Activated naive CD4-positive, alpha-beta T cell treated with anti-CD3 and anti-CD28 coated beads, Interleukin-2, amount 50 U/mL, for 16 hours (primary cell): ENCODE results near the gene CDH23.
A peak's percentile ranks its signal among the peaks of the same experiment; 100 is the strongest.

ENCODE experiments used
- DNase-seq: peaks from one replicate; pipeline ENCODE4 v3.0.0-alpha.2; 2020

The CDH23 gene

DNA sequence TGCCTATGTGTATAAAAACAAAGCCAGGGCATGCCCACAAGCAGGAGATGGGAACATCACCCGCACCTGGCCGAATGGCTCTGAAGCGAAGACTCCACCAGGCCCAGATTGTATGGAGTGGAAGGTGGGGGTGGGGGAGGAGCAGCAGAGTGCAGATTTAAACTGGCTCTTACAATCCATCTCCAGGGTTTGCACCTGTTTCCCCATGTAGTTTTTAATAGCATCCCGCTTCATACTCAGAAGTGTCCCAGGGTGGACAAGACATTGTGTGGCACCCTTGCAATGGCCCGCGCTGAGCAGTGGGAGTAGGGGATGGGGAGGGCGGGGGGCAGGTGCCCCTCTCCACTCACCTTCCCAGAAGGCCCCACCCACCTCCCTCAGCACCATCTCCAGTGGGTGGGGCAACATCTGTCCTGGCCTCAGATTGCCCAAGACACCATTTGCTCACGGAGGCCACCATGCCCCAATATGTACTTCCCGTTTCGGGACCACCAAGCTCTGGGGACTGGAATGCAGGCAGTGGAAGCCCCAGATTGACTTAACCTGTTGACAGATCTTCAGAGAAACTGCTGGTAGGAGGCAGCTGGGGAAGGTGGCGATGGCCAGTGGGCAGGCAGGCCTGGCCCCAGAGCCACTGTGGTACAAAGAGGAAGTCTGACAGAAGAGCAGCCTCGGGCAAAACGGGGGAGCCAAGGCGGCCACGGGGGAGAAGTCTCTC, 353.6 kb downstream of the CDH23 start:
- DNase-seq = no peak

DNA sequence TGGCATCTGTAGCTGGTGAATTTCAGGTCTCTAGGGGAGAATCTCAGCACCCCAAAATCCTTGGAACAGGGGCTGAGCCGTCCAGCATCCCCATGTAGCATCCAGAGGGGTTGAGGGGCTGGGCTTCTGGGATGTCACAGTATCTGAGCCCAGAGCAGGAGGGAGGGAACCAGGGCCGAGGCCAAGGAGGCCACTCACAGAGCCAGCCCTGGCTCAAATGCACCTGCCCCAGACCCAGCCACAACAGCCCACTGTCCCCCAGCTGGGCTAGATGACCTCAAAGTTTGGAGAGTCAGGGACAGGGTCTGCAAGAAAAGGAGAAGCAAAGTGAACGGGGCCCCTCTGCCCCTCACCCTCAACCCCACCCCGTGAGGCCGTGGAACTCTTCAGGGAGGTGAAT, 354.3 kb downstream of the CDH23 start:
- no peak for DNase-seq

DNA sequence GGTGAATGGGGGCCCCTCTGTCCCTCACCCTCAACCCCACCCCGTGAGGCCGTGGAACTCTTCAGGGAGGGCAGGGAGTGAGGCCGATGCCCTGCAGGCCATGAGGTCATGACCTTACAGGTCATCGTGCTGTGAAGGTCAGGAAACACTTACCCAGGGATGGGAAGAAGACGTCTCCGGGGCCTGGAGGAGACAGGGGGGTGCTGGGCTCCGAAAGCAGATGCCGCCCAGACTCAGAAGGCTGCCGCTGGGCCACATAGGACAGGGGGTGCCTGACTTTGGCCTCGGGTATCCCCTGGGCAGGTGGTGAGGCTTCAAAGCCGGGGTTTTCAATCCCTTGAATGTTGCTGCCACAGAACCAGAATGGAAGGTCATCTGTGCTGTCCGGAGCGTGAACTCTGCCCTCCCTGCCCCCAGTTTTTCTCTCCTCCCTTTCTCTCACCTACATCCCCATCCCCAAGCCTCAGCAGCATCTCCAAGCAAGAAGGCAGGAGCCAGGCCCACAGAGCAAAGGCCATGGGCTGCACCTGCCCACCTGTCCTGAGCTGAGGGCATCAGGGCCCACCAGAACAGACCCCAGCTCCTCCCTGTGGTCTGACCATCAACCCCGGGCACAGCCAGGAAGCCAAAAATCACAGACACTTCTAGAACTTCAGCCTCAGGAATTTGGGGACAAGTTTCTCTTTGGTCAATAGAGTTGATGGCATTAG, 354.9 kb downstream of the CDH23 start:
- no peak for DNase-seq

DNA sequence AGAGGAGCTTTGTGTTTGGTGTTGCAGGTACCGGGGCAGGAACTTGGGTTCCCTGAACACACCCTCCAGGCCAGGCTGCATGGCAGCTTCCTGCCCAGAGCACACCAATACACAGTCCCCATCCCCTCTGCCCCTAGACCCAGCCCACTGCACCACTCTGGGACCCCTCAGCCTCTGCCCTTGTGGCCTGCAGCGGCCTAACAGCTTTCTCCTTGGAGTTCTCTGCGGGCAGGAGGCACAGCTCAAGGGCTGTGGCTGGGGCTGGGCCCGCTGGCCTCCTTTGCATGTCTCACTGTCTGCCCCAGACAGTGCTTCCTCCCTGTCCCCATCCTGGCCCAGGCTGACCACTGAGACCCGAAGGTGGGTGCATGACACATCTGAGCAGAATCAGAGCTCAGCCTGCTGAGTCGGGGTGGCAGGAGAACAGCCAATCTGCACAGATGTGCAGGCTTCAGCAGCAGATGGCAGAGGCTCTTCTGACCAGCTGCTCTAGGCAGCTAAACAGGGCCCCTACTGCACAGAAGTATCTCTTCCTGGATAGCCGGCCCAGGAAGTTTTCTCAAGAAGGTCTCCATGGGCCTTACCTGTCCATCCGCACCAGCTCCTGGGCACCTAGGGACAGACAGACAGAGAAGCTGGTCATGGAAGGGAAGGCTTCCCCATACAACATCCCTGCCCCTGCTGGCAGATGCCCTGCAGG, 355.8 kb downstream of the CDH23 start:
- no peak for DNase-seq

DNA sequence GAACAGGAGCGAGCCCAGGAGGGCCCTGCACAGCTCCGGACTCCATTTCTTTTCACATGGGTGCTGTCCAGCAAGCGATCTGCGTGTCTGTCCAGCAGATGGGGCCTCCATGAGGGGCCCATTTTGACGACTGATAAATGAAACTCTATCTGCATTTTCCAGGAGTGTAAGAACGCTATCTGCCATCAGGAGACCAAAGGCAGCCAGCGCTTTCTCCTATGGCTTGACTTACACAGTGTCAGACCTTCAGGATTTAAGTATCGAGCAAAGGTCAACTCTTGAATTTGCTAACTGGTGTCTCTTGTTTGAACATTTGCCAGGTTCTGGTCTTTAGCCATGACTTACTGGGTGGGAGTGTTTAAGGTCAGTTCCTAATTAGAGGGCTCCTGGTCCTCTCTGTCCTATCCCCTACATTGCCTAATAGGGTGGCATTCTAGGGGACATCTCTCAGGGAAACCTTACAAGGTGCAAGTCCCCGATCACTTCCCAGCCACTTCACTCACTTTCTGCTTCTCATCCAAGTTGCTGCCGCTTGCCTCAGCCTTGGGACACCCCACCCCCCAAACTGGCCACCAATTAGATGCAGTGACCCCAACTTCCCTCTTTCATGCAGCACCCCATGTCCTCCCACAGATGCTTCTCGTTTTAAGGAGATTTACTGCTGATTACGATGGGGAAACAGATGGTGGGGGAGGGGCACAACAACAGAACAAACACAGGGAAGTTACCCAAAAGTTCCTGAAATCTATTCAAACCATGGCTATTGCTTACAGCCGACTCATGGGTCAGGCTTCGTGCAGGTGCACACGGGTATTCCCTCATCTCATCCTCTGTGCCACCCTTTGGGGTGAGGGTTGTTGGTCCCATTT, 356.6 kb downstream of the CDH23 start:
- no peak for DNase-seq

DNA sequence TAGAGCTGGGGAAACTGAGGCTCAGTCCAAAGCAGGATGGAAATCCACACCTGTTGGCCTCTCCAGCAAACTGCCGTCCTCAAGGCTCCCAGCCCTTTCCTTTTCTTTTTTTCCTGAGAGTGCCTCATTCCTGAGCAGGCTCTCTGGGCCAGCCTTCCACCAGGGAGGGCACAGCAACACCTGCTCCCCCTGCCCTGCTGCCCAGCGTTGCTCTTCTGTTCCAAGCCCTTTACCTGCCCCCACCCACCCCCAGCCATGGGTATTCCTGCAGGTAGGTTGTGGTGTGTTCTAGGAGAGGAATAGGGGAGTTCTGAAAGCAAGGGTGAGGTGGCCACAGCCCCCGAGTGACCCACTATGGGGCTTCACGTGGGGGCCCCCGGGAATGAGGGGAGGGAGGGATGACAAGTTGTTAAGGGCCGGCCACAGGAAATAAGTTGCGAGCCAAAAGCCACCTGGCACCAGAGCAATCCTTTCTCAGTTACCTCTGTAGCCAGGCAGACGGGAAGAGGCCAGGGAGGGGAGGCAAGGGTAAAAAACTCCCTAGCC, 357.3 kb downstream of the CDH23 start:
- no peak for DNase-seq

DNA sequence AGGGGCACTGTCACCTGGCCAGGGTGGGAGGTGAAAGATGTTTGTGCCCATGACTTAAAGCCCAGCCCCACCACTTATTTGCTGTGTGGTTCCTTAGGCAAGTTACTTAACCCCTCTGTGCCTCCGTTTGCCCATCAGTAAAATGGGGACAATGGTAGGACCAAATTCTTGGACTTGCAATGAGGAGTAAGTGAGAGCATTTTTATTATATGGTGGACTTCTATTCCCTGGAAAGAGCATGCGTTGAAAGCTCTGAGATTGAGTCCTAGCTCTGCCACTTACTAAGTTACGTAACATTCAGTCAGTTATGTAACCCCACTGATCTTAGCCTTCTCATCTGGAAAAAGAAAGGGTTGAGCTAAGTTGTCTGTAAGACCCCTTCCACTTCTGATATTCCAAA, 357.8 kb downstream of the CDH23 start:
- DNase-seq = no peak

DNA sequence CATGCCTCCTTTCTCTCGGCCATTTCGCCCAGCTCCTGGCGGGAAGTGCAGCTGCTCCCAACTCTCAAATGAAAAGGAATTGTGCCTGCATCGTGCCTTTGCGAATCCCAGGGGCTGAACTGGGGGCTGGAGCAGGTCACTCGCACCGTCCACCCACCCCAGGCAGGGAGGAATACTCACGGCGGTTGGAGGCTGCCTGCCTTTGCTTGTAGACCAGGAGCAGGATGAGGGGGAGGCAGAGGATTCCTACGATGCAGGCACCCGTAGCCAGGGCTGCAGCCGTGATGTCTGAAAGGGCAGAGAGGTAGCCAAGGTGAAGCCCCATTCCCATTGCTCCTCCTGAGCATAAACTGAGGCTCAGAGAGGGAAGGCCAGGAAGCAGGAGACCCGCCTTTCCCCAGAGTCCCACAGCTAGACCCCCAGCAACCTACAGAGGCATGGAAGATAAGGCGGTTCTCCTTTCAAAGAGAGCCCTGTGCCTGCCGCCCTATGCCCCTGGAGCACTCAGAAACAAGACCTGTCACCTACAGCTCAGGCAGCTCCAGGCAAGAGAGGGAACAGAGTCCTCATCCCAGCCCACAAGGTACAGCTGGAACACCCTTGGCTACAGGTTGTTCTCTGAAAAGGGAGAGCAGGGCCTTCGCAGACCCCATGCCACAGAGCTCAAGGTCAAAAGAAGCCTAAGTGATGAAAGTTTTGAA, 358.6 kb downstream of the CDH23 start:
- DNase-seq = no peak

DNA sequence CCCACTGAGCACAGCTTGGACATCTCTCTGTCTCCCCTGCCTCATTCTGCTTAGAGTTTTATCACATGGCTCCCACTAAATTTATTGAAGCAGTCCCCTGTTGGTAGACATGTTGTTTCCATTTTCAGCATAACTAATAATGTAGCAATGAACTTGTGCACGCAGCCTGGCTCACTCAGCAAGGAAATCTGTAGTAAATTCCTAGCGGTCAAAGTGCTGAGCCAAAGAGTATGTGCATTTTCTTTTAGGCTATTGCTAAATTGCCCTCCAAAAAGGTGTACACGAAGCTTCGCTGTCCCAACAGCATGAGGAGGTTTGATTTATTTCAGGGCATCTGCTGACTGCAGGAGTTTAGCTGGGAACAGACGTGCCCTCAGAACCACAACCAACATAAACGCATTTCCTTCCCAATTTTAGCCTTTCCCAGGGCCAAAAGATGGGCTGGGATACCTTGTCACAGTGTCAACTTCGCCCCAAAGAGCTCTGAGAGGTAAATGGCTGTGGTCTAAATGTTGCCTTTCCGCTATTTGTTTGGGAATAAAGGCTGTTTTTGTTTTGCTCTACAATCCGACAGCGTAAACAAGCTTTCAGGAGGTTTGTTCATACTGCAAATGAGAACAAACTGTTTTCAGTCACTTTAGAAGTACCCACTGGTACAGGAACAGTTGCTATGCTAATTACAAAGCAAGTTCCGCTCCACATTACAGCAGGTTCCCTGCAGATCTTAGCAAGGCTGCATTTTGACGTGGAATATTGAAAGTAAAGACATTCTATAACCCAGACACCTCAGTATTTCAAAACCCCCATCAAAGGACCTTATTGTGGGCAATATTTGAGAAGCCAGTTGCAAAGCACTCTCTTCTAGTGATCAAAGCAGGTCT, 359.8 kb downstream of the CDH23 start:
- no peak for DNase-seq

DNA sequence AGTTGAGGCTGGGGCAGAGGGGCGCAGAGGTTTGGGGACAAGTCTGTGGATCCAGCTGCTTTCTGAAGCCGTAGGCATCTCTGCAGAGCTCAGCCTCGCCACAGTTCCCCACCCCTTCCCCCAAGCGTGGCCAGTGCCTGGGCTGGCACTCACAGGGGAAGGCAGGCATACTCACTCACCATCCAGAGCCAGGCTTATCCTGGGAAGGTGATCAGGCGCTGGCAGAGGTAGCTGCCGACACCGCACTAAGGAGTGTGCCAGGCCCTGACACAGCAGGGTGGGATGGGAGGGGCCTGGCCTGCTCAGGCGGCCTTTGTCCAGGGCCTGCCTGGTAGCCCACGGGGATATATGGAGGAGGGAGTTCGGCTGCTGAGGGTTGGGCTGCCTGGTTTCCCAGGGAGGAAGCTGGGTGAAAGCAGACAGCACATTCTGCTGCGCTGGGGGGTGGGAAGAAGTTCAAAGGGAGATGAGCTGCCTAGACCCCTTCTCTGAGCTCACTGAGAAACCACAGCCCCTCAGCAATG, 360.7 kb downstream of the CDH23 start:
- no peak for DNase-seq

DNA sequence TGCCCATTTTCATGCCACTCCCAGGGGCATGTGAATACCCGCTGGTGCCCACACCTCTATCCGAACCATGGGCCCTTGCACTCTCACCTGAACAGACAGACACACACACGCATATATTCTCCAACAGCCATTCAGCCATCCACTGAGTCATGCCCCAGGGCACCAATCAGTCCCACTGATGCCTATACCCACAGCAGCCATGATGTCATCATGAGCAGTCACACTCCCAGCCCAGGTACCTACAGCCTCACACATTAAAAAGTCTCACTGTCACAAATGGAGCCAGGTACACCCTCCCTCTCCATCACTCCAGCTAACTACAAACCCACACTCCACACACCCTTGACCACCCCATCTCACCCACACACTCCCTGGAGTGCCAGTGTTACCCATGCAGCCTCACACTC, 364.4 kb downstream of the CDH23 start:
- DNase-seq = peak; percentile 64

DNA sequence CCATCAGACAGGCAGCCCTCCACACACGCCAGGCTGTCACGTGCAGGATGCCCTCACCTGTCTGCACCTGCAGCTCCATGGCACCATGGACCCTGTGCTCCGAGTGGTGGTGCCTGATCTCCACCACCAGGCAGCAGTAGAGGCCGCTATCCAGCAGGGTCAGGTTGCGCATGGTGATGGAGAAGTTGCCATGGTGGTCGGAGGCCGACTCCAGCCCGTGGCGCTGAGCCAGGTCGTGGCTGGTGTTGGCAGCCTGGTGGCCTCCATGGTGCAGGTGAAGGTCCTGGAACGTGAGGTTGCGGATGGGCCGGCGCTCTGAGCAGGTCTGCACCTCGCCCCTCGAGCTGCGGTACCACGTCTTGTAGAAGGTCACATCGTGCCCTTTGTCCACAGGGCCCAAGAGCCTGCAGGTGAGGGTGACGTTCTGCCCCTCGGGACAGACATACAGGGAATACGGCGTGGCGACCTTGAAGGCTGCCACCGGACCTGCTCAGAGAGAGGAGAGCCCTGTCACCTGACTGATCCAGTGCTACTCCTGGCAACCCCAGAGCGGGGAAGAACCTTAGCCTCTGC, 364.9 kb downstream of the CDH23 start:
- no peak for DNase-seq

DNA sequence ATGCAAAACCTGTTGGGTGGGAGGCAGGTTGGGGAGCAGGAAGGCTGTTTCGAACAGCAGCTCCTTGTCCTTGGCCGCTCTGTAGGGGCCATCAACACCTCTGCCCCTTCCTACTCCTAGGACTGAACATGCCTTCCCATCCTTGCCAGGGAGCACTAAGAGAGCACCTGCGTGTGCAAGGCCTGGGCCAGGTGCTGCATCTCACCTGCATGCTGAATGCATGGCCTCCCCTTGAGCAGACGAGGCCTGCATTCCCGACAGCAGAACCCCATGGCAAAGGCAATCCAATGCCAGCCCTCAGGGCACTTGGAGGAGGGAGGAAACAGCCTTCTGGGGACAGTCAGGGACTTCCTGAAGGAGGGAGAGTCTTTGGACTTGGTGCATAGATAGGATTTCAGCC, 365.6 kb downstream of the CDH23 start:
- no peak for DNase-seq

DNA sequence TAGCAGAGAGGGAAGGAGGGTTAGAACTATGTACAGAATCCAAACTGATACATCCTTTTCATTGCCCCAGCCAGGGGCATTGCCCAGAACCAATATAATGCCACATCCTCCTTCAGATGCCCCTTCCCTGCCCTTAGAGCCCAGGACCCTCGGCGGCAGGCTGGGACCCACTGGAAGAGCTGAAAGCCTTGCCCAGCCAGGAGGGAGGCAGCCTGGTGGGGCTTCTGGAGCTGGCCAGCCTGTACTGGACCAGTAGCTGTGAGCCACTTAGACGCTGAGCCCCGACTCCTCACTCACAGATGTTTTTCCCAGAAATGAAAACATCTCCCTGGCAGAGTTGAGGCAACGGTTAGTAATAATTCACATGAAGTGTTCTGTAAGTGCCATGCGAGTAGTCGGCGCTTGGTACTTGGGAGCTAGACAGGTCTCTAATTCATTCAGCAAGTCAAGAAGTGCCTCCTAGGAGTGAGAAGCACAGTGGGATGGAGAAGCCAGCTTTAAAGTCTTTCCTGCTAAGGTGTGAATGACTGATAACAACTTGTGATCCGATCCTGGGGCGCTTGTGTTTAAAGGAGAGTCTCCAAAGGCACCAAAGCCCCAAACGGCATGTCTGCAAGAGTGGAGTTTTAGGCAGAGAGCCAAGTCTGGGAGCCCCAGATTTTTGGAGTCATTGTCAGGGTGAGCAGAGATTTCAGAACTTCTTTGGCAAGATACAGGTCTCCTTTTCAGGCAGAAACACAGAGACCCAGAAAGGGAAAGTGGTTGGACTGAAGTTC, 366.8 kb downstream of the CDH23 start:
- DNase-seq = no peak

DNA sequence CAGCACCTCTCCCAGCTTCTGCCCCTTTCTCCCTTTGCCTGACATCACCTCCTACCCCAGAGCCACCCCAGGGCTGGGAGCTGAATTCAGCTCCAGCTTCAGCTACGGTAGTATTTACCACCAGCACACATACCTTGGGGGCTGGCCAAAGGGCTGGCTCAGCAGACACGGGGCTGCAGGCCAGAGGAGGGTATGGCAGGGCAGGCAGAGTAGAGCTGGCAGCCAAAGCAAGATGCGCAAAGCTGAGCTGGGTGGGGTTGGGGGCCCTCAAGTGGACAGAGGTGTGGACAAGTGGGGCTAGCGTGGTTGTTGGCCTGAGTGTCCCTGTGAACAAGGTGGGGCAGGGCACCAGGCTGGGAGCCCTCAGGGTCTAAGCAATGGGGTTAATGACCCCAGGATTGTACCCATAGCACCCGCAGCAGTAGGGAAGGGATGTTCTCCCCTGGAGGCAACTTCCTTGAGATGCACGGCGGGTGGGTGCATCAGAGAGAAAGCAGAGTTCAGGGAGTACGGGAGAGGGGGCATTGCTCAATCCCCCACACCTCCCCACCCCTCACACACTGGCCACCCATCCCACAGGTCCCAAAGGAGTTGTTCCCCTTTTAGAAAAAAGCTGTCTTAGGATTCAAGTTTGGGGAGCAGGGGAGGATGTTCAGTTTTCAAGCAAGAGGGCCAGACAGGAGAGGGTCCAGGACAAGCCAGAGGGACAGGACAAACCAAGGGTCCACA, 368.6 kb downstream of the CDH23 start:
- no peak for DNase-seq

DNA sequence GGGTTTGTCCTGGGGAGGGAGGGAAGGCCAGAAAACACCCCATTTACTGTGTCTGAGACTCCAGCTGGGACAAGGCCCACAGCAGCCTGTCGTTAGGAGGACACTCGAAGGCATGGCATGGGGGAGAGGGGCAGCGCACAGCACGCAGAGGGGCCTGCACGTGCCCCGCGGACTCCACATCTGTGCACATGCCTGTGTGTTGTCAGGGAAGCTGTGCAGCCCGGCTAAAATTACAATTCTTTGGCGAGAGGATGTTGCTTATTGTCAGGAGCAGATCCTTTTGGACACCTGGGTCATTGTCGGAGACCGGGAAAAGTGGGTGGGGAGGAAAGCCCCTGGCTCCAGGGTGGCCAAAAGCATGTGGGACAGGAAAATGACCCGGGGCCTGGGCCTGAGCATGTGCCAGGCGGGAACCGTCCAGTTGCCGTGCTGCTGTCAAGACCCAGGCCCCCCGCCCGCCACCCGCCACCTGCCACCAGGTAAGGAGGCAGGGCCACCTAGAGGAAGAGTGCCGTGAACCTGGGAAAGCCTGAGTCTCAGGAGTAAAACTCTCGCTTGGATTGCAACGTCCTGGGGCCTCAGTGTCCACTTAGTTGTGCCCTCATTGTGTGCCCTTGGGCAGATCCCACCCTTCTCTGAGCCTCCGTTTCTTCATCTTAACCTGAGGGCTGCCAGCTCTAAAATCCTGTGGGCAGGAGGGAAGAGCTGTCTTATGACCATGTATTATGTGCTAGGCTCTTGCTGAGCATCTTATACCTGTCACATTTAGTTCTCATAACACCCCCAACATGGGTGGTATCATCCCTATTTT, 369.4 kb downstream of the CDH23 start:
- DNase-seq = no peak

DNA sequence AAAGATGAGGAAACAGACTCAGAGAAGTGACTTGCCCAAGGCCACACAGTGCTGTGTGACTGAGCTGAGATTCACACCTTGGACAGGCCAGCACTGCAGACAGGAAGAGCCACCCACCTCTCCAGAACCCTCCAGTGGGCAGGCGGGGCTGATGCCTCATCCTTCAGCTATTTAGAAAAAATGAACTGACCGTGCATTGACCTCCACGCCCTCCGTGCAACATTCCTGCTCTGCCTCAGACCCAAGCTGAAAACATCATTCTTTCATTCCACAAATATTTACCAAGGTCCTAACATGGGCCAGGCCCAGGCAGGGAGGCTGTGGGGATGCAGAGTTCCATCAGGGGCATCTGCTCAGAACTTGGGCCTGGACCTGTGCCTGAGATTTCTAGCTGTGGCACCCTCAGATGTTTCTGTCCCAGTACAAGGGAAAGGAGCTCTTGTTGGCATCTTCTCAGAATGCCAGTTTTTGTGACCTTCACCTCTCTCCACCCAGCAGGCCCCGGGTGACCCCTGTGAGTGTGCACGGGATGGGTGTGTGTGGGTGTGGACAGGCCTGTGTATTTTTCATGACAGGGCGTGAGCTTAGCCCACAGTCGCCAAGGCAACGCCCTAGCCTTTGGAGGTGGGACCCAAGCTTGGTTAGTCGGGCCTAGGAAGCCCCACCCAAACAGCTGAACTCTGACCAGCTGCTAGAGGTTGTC, 370.1 kb downstream of the CDH23 start:
- DNase-seq = no peak
